Ovary (tissue), 9 donors: Measurements from ENCODE around the gene ELP2. TPM values are rescaled to one million over a fixed set of nuclear protein-coding genes. Genes with fewer than 3 reads are reported as not detected.

Experiments
- DNase-seq, 5 donors: peaks; one replicate each; pipeline ENCODE4 v3.0.0-alpha.2; 2019 to 2020
- H3K27ac ChIP-seq, 2 donors: fragments of 200-600 bp; one replicate each; pipeline versions ENCODE4 v1.5.1 to v1.8.0; 2019 to 2022
- H3K27me3 ChIP-seq: fragments of 200-600 bp; one replicate; pipeline ENCODE4 v1.8.0; 2022
- H3K36me3 ChIP-seq: fragments of 200-600 bp; sonication (generic); one replicate; pipeline ENCODE4 v1.5.1; 2019
- H3K4me1 ChIP-seq: one replicate; pipeline ENCODE4 v1.8.1; 2013; ENCODE audit warnings: mild to moderate bottlenecking, moderate library complexity; ENCODE audit not compliant: insufficient read depth
- H3K4me3 ChIP-seq: fragments of 200-600 bp; sonication (generic); one replicate; pipeline ENCODE4 v1.5.1; 2017
- H3K9me3 ChIP-seq, 2 donors: fragments of 200-600 bp in 1 of 2; sonication (generic) in 1 of 2; one replicate each; pipeline versions ENCODE4 v1.5.1 to v1.8.1; 2013 to 2019; ENCODE audit warnings: mild to moderate bottlenecking in 1 of 2, moderate library complexity in 1 of 2
- EP300 ChIP-seq: sonication (generic); formaldehyde crosslinking; IDR thresholded peaks from one replicate; pipeline ENCODE4 v1.6.1; 2017; ENCODE audit warnings: antibody characterized with exemption
- POLR2A ChIP-seq: fragments of 450-650 bp; IDR thresholded peaks from one replicate; pipeline ENCODE4 v1.6.1; 2017; ENCODE audit warnings: antibody characterized with exemption, mild to moderate bottlenecking, moderate library complexity
- WGBS, 3 donors: extraction: QIAGEN DNeasy Blood & Tissue Kit in 1 of 3; methylation state at CpG; one replicate each; pipeline versions ENCODE4 v1.1.5 to v1.1.7; 2013 to 2017; 5-methylcytosine and 5-hydroxymethylcytosine counted together
- intact Hi-C, 4 donors: fragments of 100-400 bp; cut with DNase I; formaldehyde crosslinking; loops; one replicate each; pipeline versions ENCODE4 v1.11.0 to v1.15.1; 2022 to 2023
- polyA plus RNA-seq, 2 donors: library from polyadenylated mRNA; stranded (reverse); fragments of 200-250 nt in 1 of 2; fragments of 350-450 nt in 1 of 2; fragmentation: Illumina TruSeq in 1 of 2; extraction: RNeasy Lipid Tissue Mini Kit (QIAGEN cat#74804) in 1 of 2; gene quantifications; one replicate each; pipeline ENCODE4 v1.2.3, GENCODE V29; 2013 to 2014
- total RNA-seq, 7 donors: library from RNA; depleted of rRNA in 2 of 7; stranded (reverse); fragments of >200 nt in 2 of 7; fragmentation: NEBNext Ultra II Directional in 3 of 7; extraction: Animal tissue kit (Norgen Biotek cat#: 25700) in 3 of 7; gene quantifications; one replicate each; pipeline versions ENCODE4 v1.1.0 to v1.2.4, GENCODE V29; 2016 to 2023
- TF ChIP-seq, protein P1 (sequence below), 3 donors: fragments of 450-650 bp in 2 of 3; fragments of 200-600 bp in 1 of 3; IDR thresholded peaks; one replicate each; pipeline versions ENCODE4 v1.5.1 to v1.8.0; 2016 to 2022; ENCODE audit warnings: antibody characterized with exemption in 3 of 3, mild to moderate bottlenecking in 1 of 3
- donor health status: DM: no; HTN: no; CAD: no; lungs with moderate emphysema.
- donor health status: DM: no; HTN: no; CAD: no.
- donor health status: Bipolar disorder and iron deficiency.
- donor health status: DM: yes; HTN: yes; CAD: no.
- donor health status: DM: no; HTN: no; CAD: no.
- donor health status: DM: yes; HTN: yes; CAD: no.

The ELP2 gene
- total and polyA plus RNA-seq, 9 donors: 63.6 to 144 (median 105) TPM

DNA sequence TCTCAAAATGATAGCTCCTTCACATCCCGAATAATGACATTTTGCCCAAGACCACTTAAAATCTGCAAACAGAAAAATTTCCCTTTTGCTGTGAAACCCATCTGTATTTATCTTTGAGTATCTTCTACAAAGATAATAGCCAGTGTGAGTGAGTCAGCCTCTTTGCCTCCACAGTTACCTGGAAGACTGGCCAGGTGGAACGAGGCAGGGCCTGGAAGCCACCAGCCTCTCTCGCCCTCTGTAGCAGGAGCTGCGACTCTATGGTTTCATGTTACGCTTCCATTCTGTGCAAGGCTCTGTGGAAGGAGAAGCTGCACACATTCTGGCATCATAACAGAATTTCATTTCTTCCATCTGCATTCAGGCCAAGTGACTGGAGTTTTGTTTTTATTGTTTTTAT is 9.5 kb downstream of the ELP2 start:
- 86% methylated on average over 5 of the region's 5 CpGs for WGBS, 3 donors
- H3K36me3 ChIP-seq: peaks cover 2% of the 10 kb centered on the region
- intact Hi-C loops: loop anchor here in 1 of 4 donors (5.0 kb wide), 1 partner anchor 48 kb away; the partner anchor contains the start of gene MOCOS

DNA sequence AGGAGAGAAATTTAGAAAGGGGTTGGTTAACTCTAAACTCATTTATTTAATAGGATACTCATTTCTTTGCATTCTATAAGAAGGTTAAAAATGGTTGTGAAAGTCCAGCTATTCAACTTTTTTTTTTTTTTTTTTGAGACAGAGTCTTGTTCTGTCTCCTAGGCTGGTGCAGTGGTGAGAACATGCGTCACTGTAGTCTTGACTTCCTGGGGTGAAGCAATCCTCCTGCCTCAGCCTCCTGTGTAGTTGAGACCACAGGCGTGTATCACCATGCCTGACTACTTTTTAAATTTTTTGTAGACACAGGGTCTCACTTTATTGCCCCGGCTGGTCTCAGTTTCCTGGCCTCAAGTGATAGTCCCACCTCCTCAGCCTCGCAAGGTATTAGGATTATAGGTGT is 11.9 kb downstream of the ELP2 start:
- TF ChIP-seq, protein P1, sequence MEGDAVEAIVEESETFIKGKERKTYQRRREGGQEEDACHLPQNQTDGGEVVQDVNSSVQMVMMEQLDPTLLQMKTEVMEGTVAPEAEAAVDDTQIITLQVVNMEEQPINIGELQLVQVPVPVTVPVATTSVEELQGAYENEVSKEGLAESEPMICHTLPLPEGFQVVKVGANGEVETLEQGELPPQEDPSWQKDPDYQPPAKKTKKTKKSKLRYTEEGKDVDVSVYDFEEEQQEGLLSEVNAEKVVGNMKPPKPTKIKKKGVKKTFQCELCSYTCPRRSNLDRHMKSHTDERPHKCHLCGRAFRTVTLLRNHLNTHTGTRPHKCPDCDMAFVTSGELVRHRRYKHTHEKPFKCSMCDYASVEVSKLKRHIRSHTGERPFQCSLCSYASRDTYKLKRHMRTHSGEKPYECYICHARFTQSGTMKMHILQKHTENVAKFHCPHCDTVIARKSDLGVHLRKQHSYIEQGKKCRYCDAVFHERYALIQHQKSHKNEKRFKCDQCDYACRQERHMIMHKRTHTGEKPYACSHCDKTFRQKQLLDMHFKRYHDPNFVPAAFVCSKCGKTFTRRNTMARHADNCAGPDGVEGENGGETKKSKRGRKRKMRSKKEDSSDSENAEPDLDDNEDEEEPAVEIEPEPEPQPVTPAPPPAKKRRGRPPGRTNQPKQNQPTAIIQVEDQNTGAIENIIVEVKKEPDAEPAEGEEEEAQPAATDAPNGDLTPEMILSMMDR (IDR thresholded peaks at IDR 0.05): no peak
- TF ChIP-seq POLR2A (no peak), EP300 (no peak)
- Histone ChIP-seq H3K4me3 (no peak overlapping the region), H3K4me1 (no peaks in the 10 kb centered on the region), H3K9me3 (no peaks in the 10 kb centered on the region), H3K27me3 (no peaks in the 10 kb centered on the region), H3K36me3 (peaks cover 2% of the 10 kb centered on the region), H3K27ac (no peak overlapping the region)
- intact Hi-C loops: no loop called here
- WGBS, 3 donors: 95 to 98% (median 97%) methylated on average over 4 of the region's 4 CpGs
- no peak for DNase-seq

More for the DNA sequence above, 9.5 kb downstream of the ELP2 start:
- TF ChIP-seq, protein P1 (IDR thresholded peaks at IDR 0.05): no peak
- TF ChIP-seq EP300: no peak
- TF ChIP-seq POLR2A: no peak
- Histone ChIP-seq H3K9me3 (no peaks in the 10 kb centered on the region), H3K27me3 (no peaks in the 10 kb centered on the region), H3K4me3 (no peak overlapping the region), H3K4me1 (no peaks in the 10 kb centered on the region), H3K27ac (no peak overlapping the region)
- DNase-seq: no peak

DNA sequence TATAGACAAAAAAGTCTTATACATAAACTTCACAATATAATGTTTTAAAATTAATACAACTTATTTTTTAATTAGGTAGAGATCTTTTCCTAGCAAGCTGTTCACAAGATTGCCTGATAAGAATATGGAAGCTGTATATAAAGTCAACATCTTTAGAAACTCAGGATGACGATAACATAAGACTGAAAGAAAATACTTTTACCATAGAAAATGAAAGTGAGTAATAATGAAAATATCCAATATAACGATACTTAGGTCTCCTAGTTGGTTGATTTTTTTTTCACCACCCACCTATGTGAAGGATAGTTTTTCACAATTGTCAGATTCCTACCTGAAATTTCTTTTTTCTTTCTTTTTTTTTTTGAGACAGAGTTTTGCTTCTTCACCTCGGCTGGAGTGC is 13.1 kb downstream of the ELP2 start:
- no peaks in the 10 kb centered on the region for H3K36me3 ChIP-seq

DNA sequence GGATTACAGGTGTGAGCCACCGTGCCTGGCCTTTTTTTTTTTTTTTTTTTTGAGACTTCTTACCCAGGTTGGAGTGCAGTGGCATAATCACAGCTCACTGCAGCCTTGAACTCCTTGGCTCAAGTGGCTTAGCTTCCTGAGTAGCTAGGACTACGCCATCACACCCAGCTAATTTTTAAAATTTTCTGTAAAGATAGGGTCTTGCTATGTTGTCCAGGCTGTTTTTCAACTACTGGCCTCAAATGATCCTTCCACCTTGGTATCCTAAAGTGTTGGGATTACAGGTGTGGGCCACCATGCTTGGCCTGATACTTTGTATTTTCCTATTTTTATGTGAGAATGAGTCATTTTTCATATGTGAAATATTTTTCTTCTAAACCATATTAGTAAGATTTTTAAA is 13.7 kb downstream of the ELP2 start:
- Histone ChIP-seq H3K4me3 (no peak overlapping the region), H3K4me1 (no peaks in the 10 kb centered on the region), H3K27me3 (no peaks in the 10 kb centered on the region), H3K9me3 (no peaks in the 10 kb centered on the region), H3K36me3 (no peaks in the 10 kb centered on the region), H3K27ac (no peak overlapping the region)
- 84 to 98% (median 92%) methylated on average over 1 to 2 of the region's 2 CpGs for WGBS, 3 donors
- DNase-seq: no peak
- intact Hi-C loops: no loop called here
- no peak for TF ChIP-seq POLR2A
- TF ChIP-seq, protein P1 (IDR thresholded peaks at IDR 0.05): no peak
- no peak for TF ChIP-seq EP300

More for the DNA sequence above, 13.1 kb downstream of the ELP2 start:
- no peaks in the 10 kb centered on the region for H3K4me1 ChIP-seq
- H3K27me3 ChIP-seq: no peaks in the 10 kb centered on the region
- 84 to 90% (median 89%) methylated on average over 3 of the region's 3 CpGs for WGBS, 3 donors
- no peak for DNase-seq
- H3K4me3 ChIP-seq: no peak overlapping the region
- intact Hi-C loops: no loop called here
- TF ChIP-seq, protein P1 (IDR thresholded peaks at IDR 0.05): no peak
- TF ChIP-seq POLR2A: no peak
- no peaks in the 10 kb centered on the region for H3K9me3 ChIP-seq
- H3K27ac ChIP-seq: no peak overlapping the region
